DOHH2 (cell line): ENCODE results near the gene DOCK1.

Source experiments
- H3F3A ChIP-seq: fragments of 200-600 bp; sonication (generic), shearing (Covaris generic); 2 replicates; pipeline ENCODE4 v1.6.0; 2016; ENCODE audit warnings: antibody characterized with exemption, mild to moderate bottlenecking; ENCODE audit not compliant: control insufficient read depth, insufficient read depth
- H3K27ac ChIP-seq: fragments of 200-600 bp; sonication (generic); 2 replicates; pipeline ENCODE4 v1.5.1; 2014; ENCODE audit warnings: low read depth, mild to moderate bottlenecking, low read length, moderate library complexity
- H3K27me3 ChIP-seq: fragments of 200-600 bp; sonication (generic); 2 replicates; pipeline ENCODE4 v1.6.1; 2014; ENCODE audit warnings: mild to moderate bottlenecking, low read length, mixed read lengths; ENCODE audit not compliant: control insufficient read depth
- H3K36me3 ChIP-seq: fragments of 200-600 bp; sonication (generic); 2 replicates; pipeline ENCODE4 v1.6.1; 2014; ENCODE audit warnings: mild to moderate bottlenecking, low read length, moderate library complexity, mixed read lengths; ENCODE audit not compliant: control insufficient read depth
- H3K4me1 ChIP-seq: fragments of 200-600 bp; sonication (generic); 2 replicates; pipeline ENCODE4 v1.6.1; 2014; ENCODE audit warnings: mild to moderate bottlenecking, low read length, mixed read lengths; ENCODE audit not compliant: control insufficient read depth
- H3K4me2 ChIP-seq: fragments of 200-600 bp; sonication (generic); 2 replicates; pipeline ENCODE4 v1.6.0; 2014; ENCODE audit warnings: mild to moderate bottlenecking, low read length, moderate library complexity
- H3K4me3 ChIP-seq: fragments of 200-600 bp; sonication (generic); 2 replicates; pipeline ENCODE4 v1.5.1; 2014; ENCODE audit warnings: mild to moderate bottlenecking, low read length, mixed read lengths
- H3K79me2 ChIP-seq: fragments of 200-600 bp; sonication (generic); 2 replicates; pipeline ENCODE4 v1.6.1; 2014; ENCODE audit warnings: mild to moderate bottlenecking, low read length, mixed read lengths; ENCODE audit not compliant: control insufficient read depth
- H3K9me2 ChIP-seq: fragments of 200-600 bp; sonication (generic); replicated peaks from 2 replicates; pipeline ENCODE4 v1.6.1; 2014; ENCODE audit warnings: mild to moderate bottlenecking, low read length, mixed read lengths; ENCODE audit not compliant: control insufficient read depth
- H3K9me3 ChIP-seq: fragments of 200-600 bp; sonication (generic); 2 replicates; pipeline ENCODE4 v1.6.1; 2014; ENCODE audit warnings: antibody characterized with exemption, low read length, mixed read lengths; ENCODE audit not compliant: control insufficient read depth, insufficient read depth
- H4K20me1 ChIP-seq: fragments of 200-600 bp; sonication (generic); 2 replicates; pipeline ENCODE4 v1.6.0; 2014; ENCODE audit warnings: low read depth, mild to moderate bottlenecking, antibody characterized with exemption, low read length, moderate library complexity; ENCODE audit not compliant: control insufficient read depth, insufficient read depth
- CTCF ChIP-seq: fragments of 200-600 bp; sonication (generic); IDR thresholded peaks from one replicate; pipeline ENCODE4 v1.5.1; 2014; ENCODE audit warnings: antibody characterized with exemption, mild to moderate bottlenecking, low read depth, low read length; ENCODE audit not compliant: poor library complexity, severe bottlenecking
- EZH2phosphoT487 ChIP-seq: fragments of 200-600 bp; sonication (generic); IDR thresholded peaks from 2 replicates; pipeline ENCODE4 v1.6.1; 2017; ENCODE audit warnings: borderline replicate concordance, mild to moderate bottlenecking, antibody characterized with exemption, low read length, moderate library complexity, mixed read lengths

The DOCK1 gene

GRCh38 chr10:127146661-127147060, 241.4 kb downstream of the DOCK1 start:
- Histone ChIP-seq H3K36me3 (no peaks in the 10 kb centered on the region), H3K4me1 (no peaks in the 10 kb centered on the region)

GRCh38 chr10:127148066-127148932, 243.1 kb downstream of the DOCK1 start:
- Histone ChIP-seq H3K9me2 (no peaks in the 10 kb centered on the region), H4K20me1 (no peaks in the 10 kb centered on the region), H3K79me2 (no peaks in the 10 kb centered on the region), H3K9me3 (peaks cover 6% of the 10 kb centered on the region; the same call in 1 of the 2 replicates), H3F3A (no peaks in the 10 kb centered on the region), H3K27ac (no peak overlapping the region), H3K4me3 (no peak overlapping the region), H3K36me3 (no peaks in the 10 kb centered on the region), H3K27me3 (no peaks in the 10 kb centered on the region), H3K4me2 (no peak overlapping the region), H3K4me1 (no peaks in the 10 kb centered on the region)
- no peak for TF ChIP-seq CTCF
- no peak for TF ChIP-seq EZH2phosphoT487

More at GRCh38 chr10:127146661-127147060, 241.4 kb downstream of the DOCK1 start:
- Histone ChIP-seq H3K4me2 (no peak overlapping the region), H3K9me2 (no peaks in the 10 kb centered on the region), H3K79me2 (no peaks in the 10 kb centered on the region), H3K9me3 (peaks cover 6% of the 10 kb centered on the region; the same call in 1 of the 2 replicates), H3K27me3 (no peaks in the 10 kb centered on the region), H3K27ac (no peak overlapping the region), H3F3A (no peaks in the 10 kb centered on the region), H4K20me1 (no peaks in the 10 kb centered on the region), H3K4me3 (no peak overlapping the region)
- TF ChIP-seq CTCF (no peak), EZH2phosphoT487 (no peak)

- no peaks in the 10 kb centered on the region for H3F3A ChIP-seq
- H4K20me1 ChIP-seq = no peaks in the 10 kb centered on the region
- TF ChIP-seq CTCF (no peak), EZH2phosphoT487 (no peak)
- H3K36me3 ChIP-seq = no peaks in the 10 kb centered on the region
- H3K4me1 ChIP-seq = no peaks in the 10 kb centered on the region
- no peak overlapping the region for H3K4me3 ChIP-seq
- no peaks in the 10 kb centered on the region for H3K79me2 ChIP-seq
- no peaks in the 10 kb centered on the region for H3K9me2 ChIP-seq
- H3K27ac ChIP-seq = no peak overlapping the region
- peaks cover 6% of the 10 kb centered on the region; the same call in 1 of the 2 replicates for H3K9me3 ChIP-seq
- no peaks in the 10 kb centered on the region for H3K27me3 ChIP-seq
- no peak overlapping the region for H3K4me2 ChIP-seq
Measured at GRCh38 chr10:127148933-127149220, 243.6 kb downstream of the DOCK1 start.
